Suprapubic skin (tissue), 3 donors: ENCODE measurements around the gene TNIK.

Experiments
- CTCF ChIP-seq, 2 donors: fragments of 200-600 bp in 1 of 2; fragments of 450-650 bp in 1 of 2; sonication (generic) in 1 of 2; IDR thresholded peaks; one replicate each; pipeline ENCODE4 v1.5.1; 2016 to 2019; ENCODE audit warnings: antibody characterized with exemption in 2 of 2, mild to moderate bottlenecking in 1 of 2, moderate library complexity in 1 of 2
- POLR2AphosphoS5 ChIP-seq, 3 donors: sonication (generic); formaldehyde crosslinking; IDR thresholded peaks; one replicate each; pipeline ENCODE4 v1.6.1; 2017; ENCODE audit warnings: antibody characterized with exemption in 3 of 3

GRCh38 chr3:171419457-171419856 is 40.7 kb downstream of the TNIK start:
- no peak for TF ChIP-seq CTCF (IDR thresholded peaks at IDR 0.05)
- no peak for TF ChIP-seq POLR2AphosphoS5 (IDR thresholded peaks at IDR 0.05)
